PC-3 (cell line): ENCODE results near the gene CSNK1E. TPM values are rescaled to one million over a fixed set of nuclear protein-coding genes. Genes with fewer than 3 reads are reported as not detected.

ENCODE experiments used
- ATAC-seq: fragments of 200-7000 bp; cut with Tn5 transposase; 2 replicates; pipeline ENCODE4 v1.9.1; 2020; ENCODE audit warnings: mild to moderate bottlenecking, moderate library complexity
- BruUV-seq: library from RNA; stranded (reverse); fragments of 400-500 nt; replicated peaks from 2 replicates; lab custom pipeline; 2021; lab: Mats Ljungman, UMichigan
- CTCF ChIA-PET: fragments of 300-600 bp; sonication (Branson Sonifier 250); formaldehyde crosslinking; loops from one replicate; lab custom pipeline; 2022; ENCODE audit warnings: antibody characterized with exemption; lab: Charles Lee
- POLR2A ChIA-PET: fragments of 300-600 bp; sonication (Branson Sonifier 250); formaldehyde crosslinking; loops from one replicate; lab custom pipeline; 2022; ENCODE audit warnings: antibody characterized with exemption; ENCODE audit not compliant: unreplicated experiment; lab: Charles Lee
- DNase-seq: peaks from one replicate; pipeline ENCODE4 v3.0.0-alpha.2; 2015
- H2AFZ ChIP-seq: fragments of 300-600 bp; sonication (generic); 2 replicates; pipeline ENCODE4 v1.6.0; 2016; ENCODE audit warnings: antibody characterized with exemption, low read length
- H3F3A ChIP-seq: fragments of 300-600 bp; sonication (generic); one replicate; pipeline ENCODE4 v1.6.0; 2017; ENCODE audit warnings: antibody characterized with exemption, low read length, control low read depth, mild to moderate bottlenecking; ENCODE audit not compliant: unreplicated experiment
- H3K27ac ChIP-seq: fragments of 300-600 bp; sonication (generic); 2 replicates; pipeline ENCODE4 v1.5.1; 2016; ENCODE audit warnings: mild to moderate bottlenecking, low read length
- H3K27me3 ChIP-seq: fragments of 300-600 bp; sonication (generic); 2 replicates; pipeline ENCODE4 v1.6.1; 2016; ENCODE audit warnings: low read length, mixed read lengths
- H3K36me3 ChIP-seq: fragments of 300-600 bp; sonication (generic); 2 replicates; pipeline ENCODE4 v1.6.1; 2016; ENCODE audit warnings: low read depth, mixed run types, low read length, mixed read lengths
- H3K4me1 ChIP-seq: fragments of 300-600 bp; sonication (generic); 2 replicates; pipeline ENCODE4 v1.5.1; 2016; ENCODE audit warnings: low read length; ENCODE audit not compliant: insufficient read depth
- H3K4me2 ChIP-seq: fragments of 300-600 bp; sonication (generic); 2 replicates; pipeline ENCODE4 v1.6.0; 2016; ENCODE audit warnings: low read length
- H3K4me3 ChIP-seq: fragments of 300-600 bp; sonication (generic); 2 replicates; pipeline ENCODE4 v1.5.1; 2016; ENCODE audit warnings: mild to moderate bottlenecking, low read length, mixed read lengths
- H3K79me2 ChIP-seq: fragments of 300-600 bp; sonication (generic); 2 replicates; pipeline ENCODE4 v1.6.1; 2017; ENCODE audit warnings: low read length, mixed read lengths
- H3K9ac ChIP-seq: fragments of 300-600 bp; sonication (generic); 2 replicates; pipeline ENCODE4 v1.6.0; 2016; ENCODE audit warnings: mild to moderate bottlenecking, low read length
- H3K9me2 ChIP-seq: fragments of 300-600 bp; sonication (generic); replicated peaks from 2 replicates; pipeline ENCODE4 v1.6.1; 2016; ENCODE audit warnings: mixed run types, low read length, mixed read lengths
- H3K9me3 ChIP-seq: fragments of 300-600 bp; sonication (generic); 2 replicates; pipeline ENCODE4 v1.6.1; 2016; ENCODE audit warnings: low read length, mixed read lengths
- H4K20me1 ChIP-seq: fragments of 300-600 bp; sonication (generic); 2 replicates; pipeline ENCODE4 v1.6.1; 2016; ENCODE audit warnings: low read length, mixed read lengths
- CTCF ChIP-seq: fragments of 300-600 bp; sonication (generic); conservative IDR thresholded peaks from 2 replicates; pipeline ENCODE4 v1.5.1; 2017; ENCODE audit warnings: antibody characterized with exemption, low read depth, mild to moderate bottlenecking, low read length
- EZH2 ChIP-seq: fragments of 300-600 bp; sonication (generic); IDR thresholded peaks from one replicate; pipeline ENCODE4 v1.6.1; 2017; ENCODE audit warnings: antibody characterized with exemption, mild to moderate bottlenecking, low read length; ENCODE audit not compliant: unreplicated experiment
- EZH2phosphoT487 ChIP-seq: fragments of 300-600 bp; sonication (generic); IDR thresholded peaks from 2 replicates; pipeline ENCODE4 v1.6.1; 2018; ENCODE audit warnings: mild to moderate bottlenecking, antibody characterized with exemption, low read length, borderline replicate concordance
- intact Hi-C: fragments of 100-400 bp; cut with micrococcal nuclease; formaldehyde crosslinking; loops from 2 replicates; pipeline ENCODE4 v1.9.0; 2023
- total RNA-seq: library from RNA; depleted of rRNA; stranded (reverse); fragments of >200 nt; gene quantifications from 2 replicates; pipeline ENCODE4 v1.2.3, GENCODE V29; 2014

CSNK1E gene
- total RNA-seq, 1 experiment from 2014 or later, result 147 TPM

- intact Hi-C loops, result no loop called here
- ChIA-PET CTCF (no interaction called here), POLR2A (no interaction called here)
- Histone ChIP-seq H3K9ac (no peak overlapping the region), H3K4me2 (no peak overlapping the region), H3K79me2 (no peaks in the 10 kb centered on the region), H3K27ac (no peak overlapping the region), H3K9me3 (no peaks in the 10 kb centered on the region), H3F3A (no peaks in the 10 kb centered on the region), H4K20me1 (no peaks in the 10 kb centered on the region), H3K4me3 (no peak overlapping the region), H3K36me3 (no peaks in the 10 kb centered on the region), H2AFZ (no peak overlapping the region), H3K4me1 (peaks cover 6% of the 10 kb centered on the region; the same call in 1 of the 2 replicates), H3K27me3 (no peaks in the 10 kb centered on the region), H3K9me2 (no peaks in the 10 kb centered on the region)
- peak; percentile 69 for ATAC-seq
- no TSS peak for BruUV-seq
- peak; percentile 63 for DNase-seq
- TF ChIP-seq EZH2phosphoT487 (no peak), CTCF (peak; percentile 81)
Observed at GRCh38 chr22:38353142-38353629, 36.0 kb upstream of the CSNK1E start.

GRCh38 chr22:38352436-38352835 lies 35.2 kb upstream of the CSNK1E start:
- Histone ChIP-seq H3F3A (no peaks in the 10 kb centered on the region), H3K27me3 (no peaks in the 10 kb centered on the region), H3K9ac (no peak overlapping the region), H3K4me2 (no peak overlapping the region), H2AFZ (no peak overlapping the region), H3K27ac (no peak overlapping the region), H3K36me3 (no peaks in the 10 kb centered on the region), H4K20me1 (no peaks in the 10 kb centered on the region), H3K4me3 (no peak overlapping the region), H3K4me1 (peaks cover 6% of the 10 kb centered on the region; the same call in 1 of the 2 replicates), H3K79me2 (no peaks in the 10 kb centered on the region), H3K9me2 (no peaks in the 10 kb centered on the region), H3K9me3 (no peaks in the 10 kb centered on the region)
- no TSS peak for BruUV-seq
- intact Hi-C loops, result no loop called here
- POLR2A ChIA-PET, result no interaction called here
- CTCF ChIA-PET, result no interaction called here
- no peak for DNase-seq
- no peak for ATAC-seq
- TF ChIP-seq EZH2, result no peak
- TF ChIP-seq CTCF, result no peak
- TF ChIP-seq EZH2phosphoT487, result no peak

- Histone ChIP-seq H3K4me3 (no peak overlapping the region), H3F3A (no peaks in the 10 kb centered on the region), H3K36me3 (no peaks in the 10 kb centered on the region), H3K79me2 (no peaks in the 10 kb centered on the region), H3K27me3 (no peaks in the 10 kb centered on the region), H2AFZ (no peak overlapping the region), H3K4me2 (no peak overlapping the region), H3K9ac (no peak overlapping the region), H3K9me2 (no peaks in the 10 kb centered on the region), H3K27ac (no peak overlapping the region), H3K9me3 (no peaks in the 10 kb centered on the region), H3K4me1 (peaks cover 6% of the 10 kb centered on the region; the same call in 1 of the 2 replicates), H4K20me1 (no peaks in the 10 kb centered on the region)
- no TSS peak for BruUV-seq
- ChIA-PET POLR2A (interaction anchor here (0.5 kb wide), 1 partner anchor 32 kb away, joined by 3 read pairs; no protein-coding TSS in a partner anchor), CTCF (no interaction called here)
- intact Hi-C loops, result no loop called here
- TF ChIP-seq EZH2 (no peak), CTCF (no peak), EZH2phosphoT487 (no peak)
- ATAC-seq (no peak), DNase-seq (no peak)
Observed at GRCh38 chr22:38350444-38351359, 33.5 kb upstream of the CSNK1E start.
